Thyroid gland (tissue), 4 donors: ENCODE results near the gene NOSIP. TPM values are rescaled to one million over a fixed set of nuclear protein-coding genes. Genes with fewer than 3 reads are reported as not detected.

Experiments used
- DNase-seq, 2 donors: peaks; one replicate each; pipeline ENCODE4 v3.0.0-alpha.2; 2019
- H3K27ac ChIP-seq, 3 donors: fragments of 200-600 bp; sonication (generic); 1 replicate in 2 of 3; 2 replicates in 1 of 3; pipeline ENCODE4 v1.5.1; 2016 to 2019; ENCODE audit warnings: mild to moderate bottlenecking in 1 of 3, moderate library complexity in 1 of 3
- H3K27me3 ChIP-seq: fragments of 200-600 bp; sonication (generic); one replicate; pipeline ENCODE4 v1.5.1; 2019
- H3K36me3 ChIP-seq, 2 donors: fragments of 200-600 bp; sonication (generic); one replicate each; pipeline ENCODE4 v1.5.1; 2016 to 2019
- H3K4me1 ChIP-seq, 2 donors: fragments of 200-600 bp; sonication (generic); one replicate each; pipeline ENCODE4 v1.5.1; 2017 to 2019
- H3K4me3 ChIP-seq, 3 donors: fragments of 200-600 bp; sonication (generic); replicated peaks in 1 of 3; 1 replicate in 2 of 3; 2 replicates in 1 of 3; pipeline ENCODE4 v1.5.1; 2016; ENCODE audit warnings: mild to moderate bottlenecking in 1 of 3
- H3K9me3 ChIP-seq: fragments of 200-600 bp; sonication (generic); one replicate; pipeline ENCODE4 v1.5.1; 2017
- CTCF ChIP-seq, 6 experiments: fragments of 200-600 bp in 3 of 6; fragments of 450-650 bp in 3 of 6; sonication (generic) in 3 of 6; IDR thresholded peaks; one replicate each; pipeline ENCODE4 v1.5.1; 2016 to 2019; ENCODE audit warnings: antibody characterized with exemption in 6 of 6, mild to moderate bottlenecking in 2 of 6, inconsistent platforms in 1 of 6, moderate library complexity in 1 of 6
- POLR2A ChIP-seq, 2 donors: fragments of 450-650 bp; IDR thresholded peaks; one replicate each; pipeline ENCODE4 v1.6.1; 2017; ENCODE audit warnings: antibody characterized with exemption in 2 of 2, mild to moderate bottlenecking in 2 of 2, moderate library complexity in 1 of 2
- WGBS, 2 donors: methylation state at CpG; one replicate each; pipeline ENCODE4 v1.1.5; 2017; 5-methylcytosine and 5-hydroxymethylcytosine counted together
- intact Hi-C: fragments of 100-400 bp; cut with DNase I; formaldehyde crosslinking; loops from one replicate; pipeline ENCODE4 v1.15.1; 2023
- total RNA-seq, 4 donors: library from RNA; depleted of rRNA; stranded (reverse); fragments of >200 nt; gene quantifications; one replicate each; pipeline ENCODE4 v1.2.3, GENCODE V29; 2016

Gene NOSIP
- total RNA-seq, 4 donors from 2014 or later: 46.1 to 94.6 (median 64.7) TPM

GRCh38 chr19:49592486-49593232, 12.3 kb upstream of the NOSIP start:
- H3K4me3 ChIP-seq: peak overlapping the region; percentile 74 to 86 (median 75)
- H3K4me1 ChIP-seq: peaks cover 12 to 14% of the 10 kb centered on the region in 2 donors
- 7 to 11% methylated on average over 25 to 28 of the region's 28 CpGs for WGBS, 2 donors
- H3K9me3 ChIP-seq: no peaks in the 10 kb centered on the region
- intact Hi-C loops: no loop called here
- H3K36me3 ChIP-seq: peaks cover 21 to 34% of the 10 kb centered on the region in 2 donors
- DNase-seq: no peak
- H3K27ac ChIP-seq: peak overlapping the region in 2 of 3 donors; percentile 29 to 94
- H3K27me3 ChIP-seq: no peaks in the 10 kb centered on the region
- TF ChIP-seq POLR2A (IDR thresholded peaks at IDR 0.05): no peak
- TF ChIP-seq CTCF (IDR thresholded peaks at IDR 0.05): no peak

- Histone ChIP-seq H3K36me3 (peaks cover 13 to 27% of the 10 kb centered on the region in 2 donors), H3K27me3 (no peaks in the 10 kb centered on the region), H3K9me3 (no peaks in the 10 kb centered on the region), H3K4me1 (peaks cover 12 to 14% of the 10 kb centered on the region in 2 donors), H3K27ac (peak overlapping the region; percentile 81 to 94 (median 91)), H3K4me3 (peak overlapping the region; percentile 74 to 86 (median 75))
- 0 to 1% methylated on average over 23 to 39 of the region's 51 CpGs for WGBS, 2 donors
- TF ChIP-seq CTCF (IDR thresholded peaks at IDR 0.05): no peak
- TF ChIP-seq POLR2A (IDR thresholded peaks at IDR 0.05): no peak
- intact Hi-C loops: no loop called here
- DNase-seq: peak; percentile 49 to 54
Measured at GRCh38 chr19:49591731-49592485, 11.6 kb upstream of the NOSIP start.

- peaks cover 12 to 14% of the 10 kb centered on the region in 2 donors for H3K4me1 ChIP-seq
- peak within 1 kb of the TSS; percentile 81 to 94 (median 91) for H3K27ac ChIP-seq
- intact Hi-C loops: no loop called here
- peak within 1 kb of the TSS; percentile 75 to 86 (median 75) for H3K4me3 ChIP-seq
- H3K27me3 ChIP-seq: no peaks in the 10 kb centered on the region
- peak; percentile 57 to 63 for DNase-seq
- 0 to 1% methylated on average over 25 to 48 of the region's 66 CpGs for WGBS, 2 donors
- H3K9me3 ChIP-seq: no peaks in the 10 kb centered on the region
- TF ChIP-seq CTCF (IDR thresholded peaks at IDR 0.05) (no peak), POLR2A (IDR thresholded peaks at IDR 0.05) (peak in 1 of 2 donors; percentile 34)
- H3K36me3 ChIP-seq: peaks cover 13 to 19% of the 10 kb centered on the region in 2 donors
Measured at GRCh38 chr19:49590971-49591730, 10.8 kb upstream of the NOSIP start, which contains the start of gene PRR12. TSS of gene PRR12 (plus strand) at chr19:49591182. CDS start at chr19:49591655, 473 bp downstream.

GRCh38 chr19:49590071-49590970, 10.0 kb upstream of the NOSIP start:
- peaks cover 12 to 14% of the 10 kb centered on the region in 2 donors for H3K4me1 ChIP-seq
- intact Hi-C loops: no loop called here
- WGBS, 2 donors: 0% methylated on average over 28 to 39 of the region's 58 CpGs
- H3K4me3 ChIP-seq: peak overlapping the region; percentile 41 to 75 (median 75)
- peaks cover 11% of the 10 kb centered on the region in 2 donors for H3K36me3 ChIP-seq
- H3K27me3 ChIP-seq: no peaks in the 10 kb centered on the region
- H3K27ac ChIP-seq: peak overlapping the region; percentile 75 to 94 (median 75)
- peak; percentile 97 to 98 for DNase-seq
- TF ChIP-seq CTCF (IDR thresholded peaks at IDR 0.05) (peak in 1 of 6 experiments; percentile 4), POLR2A (IDR thresholded peaks at IDR 0.05) (peak in 1 of 2 donors; percentile 75)
- no peaks in the 10 kb centered on the region for H3K9me3 ChIP-seq
